Measurements from ENCODE around the gene ABR. TPM values are rescaled to one million over a fixed set of nuclear protein-coding genes. Genes with fewer than 3 reads are reported as not detected.

Gene ABR
- total RNA-seq, 1 donor from 2014 or later, result 70.9 TPM

DNA sequence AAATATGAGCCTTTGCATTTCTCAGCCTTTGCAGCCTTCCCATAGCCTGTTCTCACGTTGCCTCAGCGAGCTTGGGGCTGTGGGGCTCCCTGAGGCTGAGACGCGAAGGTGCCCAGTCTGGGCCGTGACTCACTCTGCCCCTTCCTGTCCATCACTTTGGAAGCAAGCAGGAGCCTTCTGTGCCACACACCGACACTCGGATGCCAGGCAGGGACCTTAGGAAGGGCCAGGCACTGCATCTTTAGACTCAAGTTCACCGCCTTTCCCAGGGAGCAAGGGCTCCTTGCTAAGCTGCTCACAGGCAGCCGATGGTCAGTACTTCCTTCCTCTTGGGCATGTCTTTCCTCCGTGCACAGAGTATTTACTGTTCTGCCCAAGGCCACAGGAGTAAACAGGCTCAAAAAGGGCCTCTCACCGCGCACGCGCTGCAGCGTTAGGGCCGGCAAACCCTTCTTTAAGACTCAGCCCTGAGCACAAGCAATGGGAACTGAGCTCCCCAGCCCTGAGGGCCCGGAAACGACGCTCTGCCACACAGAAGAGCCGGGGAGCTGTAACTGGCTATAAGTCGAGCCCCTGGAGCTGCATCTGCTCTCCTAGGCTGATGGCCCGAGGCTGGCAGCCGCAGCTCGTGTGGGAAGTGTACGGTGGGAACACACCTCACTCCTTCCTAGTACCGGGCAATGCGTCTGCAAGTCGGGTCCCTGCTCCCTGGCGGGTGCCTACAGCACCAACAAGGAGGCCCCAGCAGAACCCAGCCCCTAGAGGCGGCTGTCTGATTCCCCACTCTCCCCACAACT lies 175.6 kb downstream of the ABR start:
- no peak for FAIRE-seq
- TF ChIP-seq CTCF (IDR thresholded peaks at IDR 0.05; ENCODE audit: insufficient read depth, low read depth, low read length) (no peak), EZH2 (IDR thresholded peaks at IDR 0.05; ENCODE audit: insufficient read depth, low read length) (no peak)
- Histone ChIP-seq H3K36me3 (ENCODE audit: insufficient read depth, low read length) (peaks cover 22% of the 10 kb centered on the region), H3K79me2 (ENCODE audit: insufficient read depth, low read length) (peaks cover 5% of the 10 kb centered on the region), H3K9me3 (ENCODE audit: insufficient read depth, low read depth, low read length) (no peaks in the 10 kb centered on the region), H2AFZ (ENCODE audit: low read depth, low read length) (no peak overlapping the region), H3K9ac (ENCODE audit: low read length) (no peak overlapping the region), H4K20me1 (ENCODE audit: insufficient read depth, low read length) (peaks cover 73% of the 10 kb centered on the region), H3K27ac (ENCODE audit: low read depth, low read length) (no peak overlapping the region), H3K4me3 (ENCODE audit: insufficient read depth, low read depth, low read length) (no peak overlapping the region), H3K4me1 (ENCODE audit: insufficient read depth, low read length) (peaks cover 50% of the 10 kb centered on the region), H3K4me2 (ENCODE audit: low read length) (no peak overlapping the region), H3K27me3 (ENCODE audit: insufficient read depth, low read length) (no peaks in the 10 kb centered on the region)
- no peak overlapping the region for H3K4me3 Mint-ChIP-seq (ENCODE audit: unreplicated experiment)
- peaks cover 29% of the 10 kb centered on the region for H3K4me1 Mint-ChIP-seq (ENCODE audit: low read depth, unreplicated experiment)
- no peaks in the 10 kb centered on the region for H3K27me3 Mint-ChIP-seq (ENCODE audit: low read depth, unreplicated experiment)
- no peaks in the 10 kb centered on the region for H3K9me3 Mint-ChIP-seq (ENCODE audit: unreplicated experiment)
- no peak overlapping the region for H3K27ac Mint-ChIP-seq (ENCODE audit: unreplicated experiment)
- peaks cover 29% of the 10 kb centered on the region for H3K36me3 Mint-ChIP-seq (ENCODE audit: low read depth, unreplicated experiment)
- no peak for DNase-seq (ENCODE audit: low read depth)

DNA sequence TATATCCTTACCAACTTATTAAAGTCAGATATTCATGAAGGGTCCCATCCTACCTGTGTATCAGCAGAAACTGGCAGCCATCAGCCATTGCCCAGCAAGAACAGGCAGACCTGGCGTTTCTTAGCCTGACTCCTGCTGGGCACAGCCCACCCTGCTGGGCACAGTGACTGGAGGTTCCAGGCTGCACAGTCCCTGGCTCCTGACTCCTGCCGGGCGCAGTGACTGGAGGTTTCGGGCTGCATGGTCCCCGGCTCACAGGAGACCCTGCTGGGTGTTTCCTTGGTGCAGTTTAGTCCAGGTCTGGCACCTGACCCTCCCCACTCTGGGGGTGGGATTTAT lies 176.2 kb downstream of the ABR start:
- DNase-seq (ENCODE audit: low read depth) (no peak), FAIRE-seq (no peak)
- Histone ChIP-seq H3K4me3 (ENCODE audit: insufficient read depth, low read depth, low read length) (no peak overlapping the region), H3K9me3 (ENCODE audit: insufficient read depth, low read depth, low read length) (no peaks in the 10 kb centered on the region), H3K4me1 (ENCODE audit: insufficient read depth, low read length) (peaks cover 51% of the 10 kb centered on the region), H3K27ac (ENCODE audit: low read depth, low read length) (no peak overlapping the region), H3K9ac (ENCODE audit: low read length) (no peak overlapping the region), H3K79me2 (ENCODE audit: insufficient read depth, low read length) (peaks cover 9% of the 10 kb centered on the region), H4K20me1 (ENCODE audit: insufficient read depth, low read length) (peaks cover 77% of the 10 kb centered on the region), H3K4me2 (ENCODE audit: low read length) (no peak overlapping the region), H3K36me3 (ENCODE audit: insufficient read depth, low read length) (peaks cover 22% of the 10 kb centered on the region), H2AFZ (ENCODE audit: low read depth, low read length) (no peak overlapping the region), H3K27me3 (ENCODE audit: insufficient read depth, low read length) (no peaks in the 10 kb centered on the region)
- H3K27ac Mint-ChIP-seq (ENCODE audit: unreplicated experiment), result no peak overlapping the region
- TF ChIP-seq EZH2 (IDR thresholded peaks at IDR 0.05; ENCODE audit: insufficient read depth, low read length) (no peak), CTCF (IDR thresholded peaks at IDR 0.05; ENCODE audit: insufficient read depth, low read depth, low read length) (no peak)
- no peaks in the 10 kb centered on the region for H3K9me3 Mint-ChIP-seq (ENCODE audit: unreplicated experiment)
- peaks cover 29% of the 10 kb centered on the region for H3K36me3 Mint-ChIP-seq (ENCODE audit: low read depth, unreplicated experiment)
- no peaks in the 10 kb centered on the region for H3K27me3 Mint-ChIP-seq (ENCODE audit: low read depth, unreplicated experiment)
- peaks cover 31% of the 10 kb centered on the region for H3K4me1 Mint-ChIP-seq (ENCODE audit: low read depth, unreplicated experiment)
- H3K4me3 Mint-ChIP-seq (ENCODE audit: unreplicated experiment), result no peak overlapping the region

All from astrocyte (in vitro differentiated cells and primary cell).